OCI-LY3 (cell line): ENCODE results near the gene ABHD5.

Source experiments
- H2AFZ ChIP-seq: fragments of 200-600, 300-600 bp; shearing (Covaris generic); 2 replicates; pipeline ENCODE4 v1.6.0; 2014; ENCODE audit warnings: antibody characterized with exemption, low read depth, low read length
- H3K27ac ChIP-seq: fragments of 200-600, 300-600 bp; sonication (generic); 2 replicates; pipeline ENCODE4 v1.5.1; 2014; ENCODE audit warnings: mild to moderate bottlenecking, low read length, moderate library complexity, mixed read lengths
- H3K27me3 ChIP-seq: fragments of 200-600, 300-600 bp; sonication (generic); 2 replicates; pipeline ENCODE4 v1.6.1; 2014; ENCODE audit warnings: low read depth, low read length, mixed read lengths
- H3K36me3 ChIP-seq: fragments of 200-600, 300-600 bp; sonication (generic); replicated peaks from 2 replicates; pipeline ENCODE3; 2014; ENCODE audit warnings: low read depth, low read length, mixed read lengths
- H3K4me1 ChIP-seq: fragments of 300-600, 200-600 bp; sonication (generic); 2 replicates; pipeline ENCODE4 v1.6.1; 2014; ENCODE audit warnings: low read length, mixed read lengths
- H3K4me2 ChIP-seq: fragments of 200-600, 300-600 bp; sonication (generic); 2 replicates; pipeline ENCODE4 v1.6.1; 2014; ENCODE audit warnings: low read length, mixed read lengths
- H3K4me3 ChIP-seq: fragments of 300-600, 200-600 bp; sonication (generic); 2 replicates; pipeline ENCODE4 v1.5.1; 2014; ENCODE audit warnings: antibody characterized with exemption, mild to moderate bottlenecking, low read length, moderate library complexity
- H3K79me2 ChIP-seq: fragments of 300-600, 200-600 bp; shearing (Covaris generic); 2 replicates; pipeline ENCODE4 v1.6.1; 2014; ENCODE audit warnings: mild to moderate bottlenecking, low read length, mixed read lengths
- H3K9ac ChIP-seq: fragments of 300-600, 200-600 bp; shearing (Covaris generic); 2 replicates; pipeline ENCODE4 v1.6.0; 2014; ENCODE audit warnings: mild to moderate bottlenecking, low read length, moderate library complexity
- H3K9me3 ChIP-seq: fragments of 200-600, 300-600 bp; shearing (Covaris generic); 2 replicates; pipeline ENCODE4 v1.6.1; 2014; ENCODE audit warnings: low read length, mixed read lengths; ENCODE audit not compliant: insufficient read depth
- H4K20me1 ChIP-seq: fragments of 200-600, 300-600 bp; sonication (generic); 2 replicates; pipeline ENCODE4 v1.6.1; 2016; ENCODE audit warnings: low read length, mixed read lengths; ENCODE audit not compliant: insufficient read depth
- EZH2phosphoT487 ChIP-seq: fragments of 200-600 bp; shearing (Covaris generic); IDR thresholded peaks from 2 replicates; pipeline ENCODE4 v1.6.1; 2018; ENCODE audit warnings: antibody characterized with exemption, mixed run types, low read depth
- TF ChIP-seq, protein P1 (sequence below): fragments of 200-600, 300-600 bp; sonication (generic); IDR thresholded peaks from 2 replicates; pipeline ENCODE4 v1.5.1; 2014; ENCODE audit warnings: antibody characterized with exemption, low read length, low read depth

ABHD5 gene

GRCh38 chr3:43728476-43728875, 37.7 kb downstream of the ABHD5 start:
- H3K4me3 ChIP-seq: no peak overlapping the region
- no peaks in the 10 kb centered on the region for H3K9me3 ChIP-seq
- no peak overlapping the region for H3K27ac ChIP-seq
- H3K36me3 ChIP-seq: peaks cover 3% of the 10 kb centered on the region
- no peaks in the 10 kb centered on the region for H3K27me3 ChIP-seq
- no peaks in the 10 kb centered on the region for H3K79me2 ChIP-seq
- H3K9ac ChIP-seq: no peak overlapping the region
- H3K4me2 ChIP-seq: no peak overlapping the region
- TF ChIP-seq, protein P1, sequence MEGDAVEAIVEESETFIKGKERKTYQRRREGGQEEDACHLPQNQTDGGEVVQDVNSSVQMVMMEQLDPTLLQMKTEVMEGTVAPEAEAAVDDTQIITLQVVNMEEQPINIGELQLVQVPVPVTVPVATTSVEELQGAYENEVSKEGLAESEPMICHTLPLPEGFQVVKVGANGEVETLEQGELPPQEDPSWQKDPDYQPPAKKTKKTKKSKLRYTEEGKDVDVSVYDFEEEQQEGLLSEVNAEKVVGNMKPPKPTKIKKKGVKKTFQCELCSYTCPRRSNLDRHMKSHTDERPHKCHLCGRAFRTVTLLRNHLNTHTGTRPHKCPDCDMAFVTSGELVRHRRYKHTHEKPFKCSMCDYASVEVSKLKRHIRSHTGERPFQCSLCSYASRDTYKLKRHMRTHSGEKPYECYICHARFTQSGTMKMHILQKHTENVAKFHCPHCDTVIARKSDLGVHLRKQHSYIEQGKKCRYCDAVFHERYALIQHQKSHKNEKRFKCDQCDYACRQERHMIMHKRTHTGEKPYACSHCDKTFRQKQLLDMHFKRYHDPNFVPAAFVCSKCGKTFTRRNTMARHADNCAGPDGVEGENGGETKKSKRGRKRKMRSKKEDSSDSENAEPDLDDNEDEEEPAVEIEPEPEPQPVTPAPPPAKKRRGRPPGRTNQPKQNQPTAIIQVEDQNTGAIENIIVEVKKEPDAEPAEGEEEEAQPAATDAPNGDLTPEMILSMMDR: no peak
- TF ChIP-seq EZH2phosphoT487: no peak
- no peaks in the 10 kb centered on the region for H3K4me1 ChIP-seq
- H2AFZ ChIP-seq: no peak overlapping the region
- H4K20me1 ChIP-seq: no peaks in the 10 kb centered on the region

- Histone ChIP-seq H3K79me2 (no peaks in the 10 kb centered on the region), H3K9ac (no peak overlapping the region), H3K4me2 (no peak overlapping the region), H2AFZ (no peak overlapping the region), H3K4me1 (no peaks in the 10 kb centered on the region), H3K4me3 (no peak overlapping the region), H3K27me3 (no peaks in the 10 kb centered on the region), H3K27ac (no peak overlapping the region), H3K36me3 (peaks cover 3% of the 10 kb centered on the region), H3K9me3 (no peaks in the 10 kb centered on the region), H4K20me1 (no peaks in the 10 kb centered on the region)
- TF ChIP-seq, protein P1: no peak
- TF ChIP-seq EZH2phosphoT487: no peak
Observed at GRCh38 chr3:43728947-43729346, 38.2 kb downstream of the ABHD5 start.

DNA sequence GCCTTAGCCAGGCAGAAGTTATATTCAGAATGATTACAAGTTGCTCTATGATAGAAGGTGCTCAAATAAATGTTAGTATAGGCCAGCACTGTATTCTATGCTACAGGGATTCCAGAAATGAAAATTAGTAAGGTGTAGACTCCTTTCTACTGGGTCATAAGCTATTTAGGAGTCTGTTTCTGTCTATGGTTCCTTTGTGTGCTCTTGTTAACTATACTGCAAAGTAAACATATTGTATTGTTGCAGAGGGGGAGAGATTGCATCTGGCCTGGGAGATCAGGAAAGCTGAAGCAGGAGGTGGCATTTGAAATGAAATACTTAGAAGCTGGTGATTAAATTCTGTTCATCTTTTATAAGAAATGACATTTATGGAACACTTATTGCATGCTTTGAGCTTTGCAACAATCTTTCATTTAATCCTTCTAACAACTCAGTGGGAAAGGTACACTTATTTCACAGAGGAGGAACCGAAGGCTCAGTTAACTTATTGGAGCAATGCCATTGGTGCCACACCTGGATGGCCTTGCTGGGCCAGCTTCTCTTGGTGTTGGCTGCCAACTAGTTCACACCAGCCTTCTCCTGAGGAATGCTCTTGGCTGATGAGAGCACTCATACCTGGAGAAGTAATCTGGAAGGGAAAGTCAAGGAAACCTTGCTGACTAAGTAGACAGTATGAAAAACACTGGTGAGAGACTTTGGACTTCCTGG, 39.1 kb downstream of the ABHD5 start:
- no peaks in the 10 kb centered on the region for H3K4me1 ChIP-seq
- no peak overlapping the region for H3K4me2 ChIP-seq
- no peak overlapping the region for H3K27ac ChIP-seq
- H3K79me2 ChIP-seq: no peaks in the 10 kb centered on the region
- TF ChIP-seq, protein P1: no peak
- no peak for TF ChIP-seq EZH2phosphoT487
- H3K9me3 ChIP-seq: no peaks in the 10 kb centered on the region
- H3K9ac ChIP-seq: no peak overlapping the region
- no peaks in the 10 kb centered on the region for H3K36me3 ChIP-seq
- no peak overlapping the region for H3K4me3 ChIP-seq
- no peaks in the 10 kb centered on the region for H3K27me3 ChIP-seq
- no peaks in the 10 kb centered on the region for H4K20me1 ChIP-seq
- no peak overlapping the region for H2AFZ ChIP-seq

DNA sequence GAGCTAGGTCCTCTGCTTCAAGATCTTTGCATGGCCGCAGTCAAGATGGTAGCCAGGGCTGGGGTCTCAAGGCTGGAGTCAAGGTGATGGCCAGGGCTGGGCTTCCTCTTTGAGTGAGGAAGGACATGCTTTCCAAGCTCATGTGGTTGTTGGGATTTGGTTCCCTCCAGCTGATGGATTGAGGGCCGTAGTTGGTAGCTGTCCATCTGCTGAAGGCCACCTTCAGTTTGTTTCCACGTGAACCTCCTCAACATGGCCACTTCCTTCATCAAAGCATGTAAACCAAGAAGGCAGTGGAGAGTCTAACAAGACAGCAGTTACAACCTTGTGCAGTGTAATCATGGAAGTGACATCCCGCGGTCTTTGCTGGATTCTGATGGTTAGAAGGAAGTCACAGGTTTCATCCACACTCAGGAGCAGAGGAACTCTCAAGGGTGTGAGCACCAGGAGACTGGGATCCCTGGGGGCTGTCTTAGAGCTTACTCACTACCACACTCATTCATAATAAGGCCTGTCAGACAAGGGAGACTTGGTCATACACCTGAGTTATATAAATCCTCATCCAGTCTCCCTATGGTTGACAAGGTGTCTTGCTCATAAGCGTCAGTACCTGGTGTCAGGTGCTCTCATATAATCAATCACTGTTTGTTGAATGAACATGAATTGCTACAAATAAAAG, 42.1 kb downstream of the ABHD5 start:
- Histone ChIP-seq H3K36me3 (no peaks in the 10 kb centered on the region), H4K20me1 (no peaks in the 10 kb centered on the region), H3K9ac (no peak overlapping the region), H2AFZ (no peak overlapping the region), H3K79me2 (no peaks in the 10 kb centered on the region), H3K4me2 (no peak overlapping the region), H3K9me3 (no peaks in the 10 kb centered on the region), H3K27me3 (no peaks in the 10 kb centered on the region), H3K4me3 (no peak overlapping the region), H3K4me1 (no peaks in the 10 kb centered on the region), H3K27ac (no peak overlapping the region)
- TF ChIP-seq, protein P1: no peak
- no peak for TF ChIP-seq EZH2phosphoT487
